Hepatocyte (in vitro differentiated cells): ENCODE results near the gene PMIS2. TPM values are rescaled to one million over a fixed set of nuclear protein-coding genes. Genes with fewer than 3 reads are reported as not detected.

Source experiments
- DNase-seq: peaks from one replicate; pipeline ENCODE4 v3.0.0-alpha.2; 2016; ENCODE audit warnings: low spot score
- H2AFZ ChIP-seq: fragments of 200-600 bp; sonication (generic); 2 replicates; pipeline ENCODE4 v1.6.0; 2016; ENCODE audit warnings: antibody characterized with exemption, mild to moderate bottlenecking
- H3K27ac ChIP-seq: fragments of 200-600 bp; sonication (generic); 2 replicates; pipeline ENCODE4 v1.5.1; 2016; ENCODE audit warnings: mild to moderate bottlenecking
- H3K27me3 ChIP-seq: fragments of 200-600 bp; sonication (generic); 2 replicates; pipeline ENCODE4 v1.6.1; 2016
- H3K36me3 ChIP-seq: fragments of 200-600 bp; sonication (generic); replicated peaks from 2 replicates; pipeline ENCODE4 v1.5.1; 2016; ENCODE audit warnings: low read depth; ENCODE audit not compliant: insufficient read depth
- H3K4me1 ChIP-seq: fragments of 200-600 bp; sonication (generic); 2 replicates; pipeline ENCODE4 v1.5.1; 2016; ENCODE audit warnings: mild to moderate bottlenecking, moderate library complexity; ENCODE audit not compliant: insufficient read depth
- H3K4me2 ChIP-seq: fragments of 200-600 bp; sonication (generic); 2 replicates; pipeline ENCODE4 v1.6.0; 2016
- H3K4me3 ChIP-seq: fragments of 200-600 bp; sonication (generic); 2 replicates; pipeline ENCODE4 v1.5.1; 2016; ENCODE audit warnings: mild to moderate bottlenecking
- H3K79me2 ChIP-seq: fragments of 200-600 bp; sonication (generic); 2 replicates; pipeline ENCODE4 v1.6.0; 2017; ENCODE audit warnings: mild to moderate bottlenecking
- H3K9me2 ChIP-seq: fragments of 200-600 bp; sonication (generic); replicated peaks from 2 replicates; pipeline ENCODE4 v1.6.0; 2017; ENCODE audit warnings: mild to moderate bottlenecking; ENCODE audit not compliant: insufficient read depth
- H3K9me3 ChIP-seq: fragments of 200-600 bp; sonication (generic); 2 replicates; pipeline ENCODE4 v1.5.1; 2016; ENCODE audit warnings: low read depth, mild to moderate bottlenecking
- H4K20me1 ChIP-seq: fragments of 200-600 bp; sonication (generic); 2 replicates; pipeline ENCODE4 v1.6.0; 2016; ENCODE audit warnings: mild to moderate bottlenecking; ENCODE audit not compliant: insufficient read depth, poor library complexity, severe bottlenecking
- EZH2 ChIP-seq: fragments of 200-600 bp; sonication (generic); IDR thresholded peaks from 2 replicates; pipeline ENCODE4 v1.6.1; 2016; ENCODE audit warnings: antibody characterized with exemption, mild to moderate bottlenecking, borderline replicate concordance
- EZH2phosphoT487 ChIP-seq: fragments of 200-600 bp; sonication (generic); IDR thresholded peaks from one replicate; pipeline ENCODE4 v1.6.1; 2018; ENCODE audit warnings: antibody characterized with exemption, mild to moderate bottlenecking, low read depth, moderate library complexity; ENCODE audit not compliant: unreplicated experiment, severe bottlenecking
- WGBS: methylation state at CpG from one replicate; pipeline ENCODE4 v1.1.6; 2016; ENCODE audit warnings: low lambda C conversion rate; ENCODE audit errors: missing lambda C conversion rate; 5-methylcytosine and 5-hydroxymethylcytosine counted together
- polyA plus RNA-seq: library from polyadenylated mRNA; unstranded; fragments of >200 nt; fragmentation: Nextera tagmentation; extraction: Ambion mirVana; gene quantifications from 2 replicates; pipeline ENCODE4 v1.2.1, GENCODE V29; 2016
- total RNA-seq: library from RNA; depleted of rRNA; stranded (reverse); fragments of >200 nt; gene quantifications from 2 replicates; pipeline ENCODE4 v1.2.3, GENCODE V29; 2014
- TF ChIP-seq, protein P1 (sequence below): fragments of 200-600 bp; sonication (generic); IDR thresholded peaks from 2 replicates; pipeline ENCODE4 v1.5.1; 2016; ENCODE audit warnings: antibody characterized with exemption, mild to moderate bottlenecking; ENCODE audit not compliant: poor library complexity

PMIS2 gene
- total RNA-seq (not detected in 2 replicates), polyA plus RNA-seq (not detected in 2 replicates)

DNA sequence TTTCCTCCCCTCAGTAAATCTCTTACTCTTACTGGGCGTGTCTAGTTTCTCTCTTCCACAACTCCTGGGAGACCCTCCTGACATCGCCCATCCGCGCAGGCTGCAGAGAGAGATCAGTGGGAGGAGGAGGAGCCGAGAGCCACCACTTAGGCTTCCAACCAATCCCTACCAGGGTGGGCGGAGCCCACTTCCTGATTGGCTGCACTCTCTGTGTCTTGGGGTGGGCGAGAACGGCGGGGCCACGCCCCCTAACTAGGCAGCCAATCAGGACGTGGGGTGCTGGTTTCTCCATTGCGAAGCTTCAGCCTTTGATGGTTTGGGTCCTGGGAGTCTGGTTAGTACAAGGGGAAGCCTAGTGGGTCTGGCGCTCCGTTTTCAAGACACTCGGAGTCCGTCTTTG lies at the start of gene PMIS2:
Gene PMIS2 (plus strand): TSS at position 326 of the 400 bp plus-strand sequence. CDS start 87 bp downstream, outside the sequence.
- Histone ChIP-seq H3K9me3 (no peaks in the 10 kb centered on the region), H3K4me2 (no peak within 1 kb of the TSS), H3K36me3 (no peaks in the 10 kb centered on the region), H3K4me1 (no peaks in the 10 kb centered on the region), H3K4me3 (no peak within 1 kb of the TSS), H4K20me1 (no peaks in the 10 kb centered on the region), H2AFZ (no peak within 1 kb of the TSS), H3K79me2 (no peaks in the 10 kb centered on the region), H3K9me2 (no peaks in the 10 kb centered on the region), H3K27me3 (no peaks in the 10 kb centered on the region), H3K27ac (no peak within 1 kb of the TSS)
- no peak for TF ChIP-seq EZH2
- TF ChIP-seq EZH2phosphoT487: no peak
- TF ChIP-seq, protein P1, sequence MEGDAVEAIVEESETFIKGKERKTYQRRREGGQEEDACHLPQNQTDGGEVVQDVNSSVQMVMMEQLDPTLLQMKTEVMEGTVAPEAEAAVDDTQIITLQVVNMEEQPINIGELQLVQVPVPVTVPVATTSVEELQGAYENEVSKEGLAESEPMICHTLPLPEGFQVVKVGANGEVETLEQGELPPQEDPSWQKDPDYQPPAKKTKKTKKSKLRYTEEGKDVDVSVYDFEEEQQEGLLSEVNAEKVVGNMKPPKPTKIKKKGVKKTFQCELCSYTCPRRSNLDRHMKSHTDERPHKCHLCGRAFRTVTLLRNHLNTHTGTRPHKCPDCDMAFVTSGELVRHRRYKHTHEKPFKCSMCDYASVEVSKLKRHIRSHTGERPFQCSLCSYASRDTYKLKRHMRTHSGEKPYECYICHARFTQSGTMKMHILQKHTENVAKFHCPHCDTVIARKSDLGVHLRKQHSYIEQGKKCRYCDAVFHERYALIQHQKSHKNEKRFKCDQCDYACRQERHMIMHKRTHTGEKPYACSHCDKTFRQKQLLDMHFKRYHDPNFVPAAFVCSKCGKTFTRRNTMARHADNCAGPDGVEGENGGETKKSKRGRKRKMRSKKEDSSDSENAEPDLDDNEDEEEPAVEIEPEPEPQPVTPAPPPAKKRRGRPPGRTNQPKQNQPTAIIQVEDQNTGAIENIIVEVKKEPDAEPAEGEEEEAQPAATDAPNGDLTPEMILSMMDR: no peak
- DNase-seq: no peak
- WGBS: 80% methylated on average over 16 of the region's 16 CpGs

- H3K36me3 ChIP-seq: no peaks in the 10 kb centered on the region
- no peak for DNase-seq
- WGBS: 76% methylated on average over 6 of the region's 6 CpGs
- no peak overlapping the region for H2AFZ ChIP-seq
- no peaks in the 10 kb centered on the region for H4K20me1 ChIP-seq
- no peaks in the 10 kb centered on the region for H3K9me2 ChIP-seq
- H3K4me1 ChIP-seq: peaks cover 2% of the 10 kb centered on the region
- TF ChIP-seq, protein P1: no peak
- TF ChIP-seq EZH2 (no peak), EZH2phosphoT487 (no peak)
- H3K9me3 ChIP-seq: no peaks in the 10 kb centered on the region
- no peak overlapping the region for H3K4me3 ChIP-seq
- H3K27ac ChIP-seq: no peak overlapping the region
- peaks cover 8% of the 10 kb centered on the region for H3K79me2 ChIP-seq
- H3K4me2 ChIP-seq: no peak overlapping the region
- no peaks in the 10 kb centered on the region for H3K27me3 ChIP-seq
These were observed 46.7 kb upstream of the PMIS2 start for GRCh38 chr19:35539314-35539713.

DNA sequence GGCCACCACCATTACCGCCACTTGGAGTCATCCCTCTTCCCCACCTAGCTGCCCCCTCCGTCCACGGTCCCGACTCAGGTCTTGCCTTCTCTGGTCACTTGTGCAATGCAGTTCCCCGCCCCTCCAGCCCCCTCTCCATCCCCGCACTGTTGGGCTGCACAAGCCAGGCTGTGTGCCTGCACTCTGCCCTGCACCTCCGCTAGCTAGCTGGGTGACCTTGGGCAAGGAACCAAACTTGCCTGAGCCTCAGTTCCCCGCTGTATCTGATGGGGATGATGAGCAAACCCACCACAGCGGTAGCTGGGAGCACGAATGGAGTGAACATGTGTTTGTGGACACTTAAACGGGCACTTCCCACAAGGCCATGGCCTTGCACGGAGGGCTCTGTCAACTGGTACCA lies 46.1 kb upstream of the PMIS2 start:
- no peaks in the 10 kb centered on the region for H3K9me3 ChIP-seq
- H3K27me3 ChIP-seq: no peaks in the 10 kb centered on the region
- H3K36me3 ChIP-seq: no peaks in the 10 kb centered on the region
- TF ChIP-seq EZH2phosphoT487: no peak
- TF ChIP-seq, protein P1: no peak
- TF ChIP-seq EZH2: no peak
- H3K4me1 ChIP-seq: peaks cover 7% of the 10 kb centered on the region
- no peak overlapping the region for H3K27ac ChIP-seq
- H4K20me1 ChIP-seq: no peaks in the 10 kb centered on the region
- H3K79me2 ChIP-seq: peaks cover 13% of the 10 kb centered on the region
- H3K9me2 ChIP-seq: no peaks in the 10 kb centered on the region
- H3K4me2 ChIP-seq: no peak overlapping the region
- 94% methylated on average over 12 of the region's 12 CpGs for WGBS
- no peak for DNase-seq
- no peak overlapping the region for H3K4me3 ChIP-seq
- H2AFZ ChIP-seq: no peak overlapping the region
